SJSA1 (cell line): ENCODE results near the gene AFDN. TPM values are rescaled to one million over a fixed set of nuclear protein-coding genes. Genes with fewer than 3 reads are reported as not detected.

Experiments
- DNase-seq, 2 experiments: peaks; one replicate each; pipeline ENCODE4 v3.0.0-alpha.2; 2015 to 2020; ENCODE audit warnings: low spot score in 2 of 2, low read depth in 1 of 2
- H3K27ac ChIP-seq: fragments of 250-450 bp; sonication (Bioruptor Pico); 2 replicates; pipeline ENCODE4 v1.5.1; 2020; ENCODE audit warnings: mild to moderate bottlenecking, moderate library complexity
- H3K27me3 ChIP-seq: fragments of 250-450 bp; sonication (Bioruptor Pico); replicated peaks from 2 replicates; pipeline ENCODE4 v1.5.1; 2020; ENCODE audit warnings: mild to moderate bottlenecking, moderate library complexity
- H3K36me3 ChIP-seq: fragments of 250-450 bp; sonication (Bioruptor Pico); 2 replicates; pipeline ENCODE4 v1.5.1; 2020; ENCODE audit warnings: mild to moderate bottlenecking
- H3K4me1 ChIP-seq: fragments of 250-450 bp; sonication (Bioruptor Pico); replicated peaks from 2 replicates; pipeline ENCODE4 v1.6.1; 2021; ENCODE audit warnings: mild to moderate bottlenecking
- H3K4me3 ChIP-seq: fragments of 250-450 bp; sonication (Bioruptor Pico); 2 replicates; pipeline ENCODE4 v1.5.1; 2020; ENCODE audit warnings: mild to moderate bottlenecking
- H3K9me3 ChIP-seq: fragments of 250-450 bp; sonication (Bioruptor Pico); replicated peaks from 2 replicates; pipeline ENCODE4 v1.5.1; 2020; ENCODE audit warnings: mild to moderate bottlenecking
- total RNA-seq: library from RNA; depleted of rRNA; stranded (reverse); fragments of >200 nt; shearing (Covaris generic); gene quantifications from 2 replicates; pipeline ENCODE4 v1.2.3, GENCODE V29; 2014

Gene AFDN
- total RNA-seq, 1 experiment from 2014 or later = 88.2 TPM

- no peak for DNase-seq
- Histone ChIP-seq H3K36me3 (peaks cover 69% of the 10 kb centered on the region), H3K27me3 (no peaks in the 10 kb centered on the region), H3K4me3 (no peak overlapping the region), H3K9me3 (no peaks in the 10 kb centered on the region), H3K4me1 (no peaks in the 10 kb centered on the region), H3K27ac (no peak overlapping the region)
These were observed 46.0 kb downstream of the AFDN start for GRCh38 chr6:167872538-167873210.

- H3K9me3 ChIP-seq = no peaks in the 10 kb centered on the region
- peaks cover 76% of the 10 kb centered on the region for H3K36me3 ChIP-seq
- no peak for DNase-seq
- no peak overlapping the region for H3K27ac ChIP-seq
- no peak overlapping the region for H3K4me3 ChIP-seq
- no peaks in the 10 kb centered on the region; the same call in 1 of the 2 replicates for H3K27me3 ChIP-seq
- peaks cover 4% of the 10 kb centered on the region; the same call in 1 of the 2 replicates for H3K4me1 ChIP-seq
These were observed 51.5 kb downstream of the AFDN start for GRCh38 chr6:167877994-167878779.

GRCh38 chr6:167879612-167880011 lies 52.9 kb downstream of the AFDN start:
- Histone ChIP-seq H3K27me3 (no peaks in the 10 kb centered on the region; the same call in 1 of the 2 replicates), H3K36me3 (peaks cover 84% of the 10 kb centered on the region), H3K27ac (no peak overlapping the region), H3K9me3 (no peaks in the 10 kb centered on the region), H3K4me3 (no peak overlapping the region), H3K4me1 (peaks cover 4% of the 10 kb centered on the region; the same call in 1 of the 2 replicates)
- no peak for DNase-seq

GRCh38 chr6:167881327-167881726 lies 54.6 kb downstream of the AFDN start:
- no peak overlapping the region for H3K4me3 ChIP-seq
- DNase-seq = no peak
- H3K36me3 ChIP-seq = peaks cover 82% of the 10 kb centered on the region
- no peaks in the 10 kb centered on the region; the same call in 1 of the 2 replicates for H3K27me3 ChIP-seq
- no peaks in the 10 kb centered on the region for H3K9me3 ChIP-seq
- H3K4me1 ChIP-seq = peaks cover 4% of the 10 kb centered on the region; the same call in 1 of the 2 replicates
- H3K27ac ChIP-seq = no peak overlapping the region

DNA sequence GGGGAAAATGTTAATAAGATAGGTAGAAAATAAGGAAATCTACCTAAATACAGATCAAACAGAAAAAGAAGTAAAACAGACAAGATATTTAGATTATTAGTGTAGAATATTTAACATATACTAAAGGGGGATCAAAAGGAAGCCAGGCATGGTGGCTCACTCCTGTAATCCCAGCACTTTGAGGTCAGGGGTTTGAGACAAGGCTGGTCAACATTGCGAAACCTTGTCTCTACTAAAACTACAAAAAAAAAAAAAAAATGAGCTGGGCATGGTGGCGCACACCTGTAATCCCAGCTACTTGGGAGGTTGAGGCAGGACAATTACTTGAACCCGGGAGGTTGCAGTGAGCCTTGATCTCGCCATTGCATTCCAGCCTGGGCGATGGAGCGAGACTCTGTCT lies 55.5 kb downstream of the AFDN start:
- Histone ChIP-seq H3K9me3 (no peaks in the 10 kb centered on the region), H3K4me1 (peaks cover 4% of the 10 kb centered on the region; the same call in 1 of the 2 replicates), H3K27ac (no peak overlapping the region), H3K27me3 (no peaks in the 10 kb centered on the region; the same call in 1 of the 2 replicates), H3K36me3 (peaks cover 73% of the 10 kb centered on the region), H3K4me3 (no peak overlapping the region)
- DNase-seq = no peak

DNA sequence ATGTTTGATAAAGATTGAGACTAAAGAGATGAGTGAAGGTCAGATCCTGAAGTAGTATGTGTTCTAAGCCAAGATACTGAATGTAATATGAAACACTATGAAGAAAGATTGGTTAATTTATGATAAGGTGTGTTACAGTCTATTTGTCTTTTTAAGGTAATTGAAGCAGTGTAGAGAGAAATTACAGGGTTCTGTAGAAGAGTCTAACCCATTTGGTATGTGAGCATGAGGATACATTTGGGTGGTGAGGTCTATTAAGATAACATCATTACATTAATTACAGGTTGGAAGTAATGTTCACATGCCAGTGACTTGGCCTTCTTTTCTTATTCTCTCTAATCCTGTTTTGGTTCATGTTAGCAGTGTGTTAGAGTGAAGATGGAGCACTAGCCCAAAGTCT lies 61.4 kb downstream of the AFDN start:
- Histone ChIP-seq H3K36me3 (peaks cover 55% of the 10 kb centered on the region), H3K4me3 (no peak overlapping the region), H3K27ac (no peak overlapping the region), H3K9me3 (no peaks in the 10 kb centered on the region), H3K27me3 (no peaks in the 10 kb centered on the region), H3K4me1 (peaks cover 7% of the 10 kb centered on the region)
- DNase-seq = no peak

DNA sequence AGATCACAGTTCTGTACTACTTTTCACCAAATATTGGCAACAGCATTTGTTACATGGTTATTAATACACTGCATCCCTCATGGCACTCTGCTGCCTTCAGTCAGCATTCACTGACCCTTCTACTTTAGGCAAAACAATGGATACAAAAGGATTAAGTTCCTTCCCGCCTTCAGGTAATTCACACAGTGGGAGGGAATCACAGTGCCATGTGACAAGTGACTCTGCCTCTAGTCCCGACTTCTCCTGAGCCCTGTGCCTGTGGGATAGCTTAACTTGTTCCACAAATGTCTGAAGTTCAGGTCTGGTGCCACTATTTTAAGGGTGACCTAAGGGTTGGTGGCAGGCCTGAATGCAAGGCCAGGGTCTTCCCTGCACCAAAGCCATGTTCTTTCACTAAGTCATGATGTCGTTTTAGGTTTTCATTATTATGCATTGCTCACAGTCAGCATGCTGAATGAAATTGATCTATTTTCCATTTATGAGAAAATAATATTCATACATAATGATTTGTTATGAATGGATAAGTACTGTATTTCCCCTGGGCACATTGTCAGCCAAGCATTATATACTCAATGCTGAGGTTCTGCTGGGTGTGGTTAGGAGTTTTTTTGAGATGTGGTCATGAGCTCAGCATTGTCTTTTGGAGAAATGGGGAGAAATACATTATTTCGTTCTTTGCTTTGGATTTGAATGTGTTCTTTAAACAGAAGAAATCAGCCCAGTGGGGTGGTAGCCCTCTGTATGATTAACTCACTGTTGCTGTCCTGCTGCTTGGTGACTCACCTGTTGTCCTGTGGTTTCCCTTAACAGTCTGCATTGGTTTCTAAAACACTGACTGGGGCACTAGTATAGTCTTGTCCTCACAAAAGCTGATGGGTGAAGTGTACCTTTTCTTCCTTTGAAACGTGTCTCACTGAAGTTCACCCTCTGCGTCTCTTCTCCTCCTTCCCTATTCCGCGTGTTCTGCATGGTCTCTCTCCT lies 66.4 kb downstream of the AFDN start:
- no peak overlapping the region for H3K27ac ChIP-seq
- no peaks in the 10 kb centered on the region for H3K27me3 ChIP-seq
- H3K36me3 ChIP-seq = peaks cover 53% of the 10 kb centered on the region
- peak; percentile 37 to 55 for DNase-seq
- H3K4me1 ChIP-seq = peaks cover 14% of the 10 kb centered on the region
- no peak overlapping the region for H3K4me3 ChIP-seq
- H3K9me3 ChIP-seq = no peaks in the 10 kb centered on the region

GRCh38 chr6:167894965-167895364 lies 68.3 kb downstream of the AFDN start:
- H3K4me1 ChIP-seq = peaks cover 14% of the 10 kb centered on the region
- no peaks in the 10 kb centered on the region for H3K9me3 ChIP-seq
- DNase-seq = no peak
- H3K27ac ChIP-seq = no peak overlapping the region
- peaks cover 51% of the 10 kb centered on the region for H3K36me3 ChIP-seq
- no peaks in the 10 kb centered on the region for H3K27me3 ChIP-seq
- H3K4me3 ChIP-seq = no peak overlapping the region

DNA sequence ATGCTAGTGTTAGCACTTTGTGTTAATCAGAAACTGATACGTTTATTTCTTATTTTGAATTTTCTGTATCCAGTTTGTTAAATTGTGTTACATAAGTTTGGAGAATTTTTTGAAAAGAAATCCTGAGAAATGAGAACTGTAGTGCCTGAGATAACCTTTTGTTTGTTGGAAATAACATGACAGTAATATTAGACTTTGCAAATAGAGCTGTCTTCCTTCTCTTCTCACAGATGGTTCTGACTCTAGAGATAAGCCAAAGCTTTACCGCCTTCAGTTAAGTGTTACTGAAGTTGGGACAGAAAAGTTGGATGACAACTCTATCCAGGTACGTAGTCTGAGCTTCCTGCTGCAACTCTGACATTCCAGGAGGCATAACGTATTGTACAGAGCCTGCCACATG lies 69.9 kb downstream of the AFDN start:
- Histone ChIP-seq H3K36me3 (peaks cover 48% of the 10 kb centered on the region), H3K4me1 (peaks cover 14% of the 10 kb centered on the region), H3K9me3 (no peaks in the 10 kb centered on the region), H3K27ac (no peak overlapping the region), H3K27me3 (no peaks in the 10 kb centered on the region), H3K4me3 (no peak overlapping the region)
- no peak for DNase-seq

GRCh38 chr6:167898673-167899311 lies 72.1 kb downstream of the AFDN start:
- Histone ChIP-seq H3K4me3 (no peak overlapping the region), H3K4me1 (no peaks in the 10 kb centered on the region; the same call in 1 of the 2 replicates), H3K36me3 (peaks cover 63% of the 10 kb centered on the region), H3K9me3 (no peaks in the 10 kb centered on the region), H3K27me3 (no peaks in the 10 kb centered on the region), H3K27ac (no peak overlapping the region)
- peak in 1 of 2 experiments; percentile 28 for DNase-seq

DNA sequence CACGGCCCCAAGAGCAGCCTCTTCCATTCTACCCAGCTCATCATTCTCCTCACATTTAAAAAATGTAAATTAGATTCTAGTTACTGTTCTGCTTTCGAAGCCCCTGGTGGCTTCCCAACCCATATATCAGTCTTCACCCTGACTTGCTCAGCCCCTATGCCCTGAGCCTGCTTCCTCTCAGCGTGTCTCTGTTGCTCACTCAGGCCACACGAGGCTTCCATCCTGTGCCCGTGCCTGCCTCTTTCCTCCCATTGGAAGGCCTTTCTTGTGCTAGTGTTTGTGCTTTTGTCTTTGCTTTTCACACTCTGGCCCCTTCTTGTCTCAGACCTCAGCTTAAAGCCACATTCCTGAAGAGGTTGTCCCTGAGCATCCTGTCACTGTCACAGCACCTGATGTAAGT lies 78.1 kb downstream of the AFDN start:
- Histone ChIP-seq H3K36me3 (peaks cover 62% of the 10 kb centered on the region), H3K9me3 (no peaks in the 10 kb centered on the region), H3K4me1 (no peaks in the 10 kb centered on the region), H3K27ac (no peak overlapping the region), H3K4me3 (no peak overlapping the region), H3K27me3 (no peaks in the 10 kb centered on the region)
- no peak for DNase-seq

DNA sequence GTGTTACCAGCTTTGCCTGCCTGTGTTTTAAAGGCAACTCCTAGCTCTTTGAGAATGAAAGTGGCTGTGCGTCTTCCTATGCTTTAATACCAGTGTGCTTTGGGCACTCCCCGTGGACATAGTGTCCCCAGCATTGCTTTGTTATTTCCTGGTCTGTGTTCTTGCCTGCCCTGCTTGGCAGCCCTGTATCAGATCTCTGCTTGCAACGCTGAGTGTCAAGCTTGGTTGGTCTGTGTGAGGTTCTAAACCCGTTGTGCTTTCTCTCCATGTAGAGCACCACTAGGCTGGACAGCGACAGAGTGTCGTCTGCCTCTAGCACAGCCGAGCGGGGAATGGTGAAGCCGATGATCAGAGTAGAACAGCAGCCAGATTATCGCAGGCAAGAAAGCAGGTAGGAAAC lies 80.2 kb downstream of the AFDN start:
- no peak overlapping the region for H3K4me3 ChIP-seq
- DNase-seq = no peak
- H3K27me3 ChIP-seq = no peaks in the 10 kb centered on the region
- H3K4me1 ChIP-seq = no peaks in the 10 kb centered on the region
- H3K27ac ChIP-seq = no peak overlapping the region
- H3K9me3 ChIP-seq = no peaks in the 10 kb centered on the region
- H3K36me3 ChIP-seq = peaks cover 62% of the 10 kb centered on the region
